ENCODE data around the gene RAP2B. TPM values are rescaled to one million over a fixed set of nuclear protein-coding genes. Genes with fewer than 3 reads are reported as not detected.

The RAP2B gene
- total RNA-seq, 2 experiments from 2014 or later = 37.2 to 37.3 TPM

- Mint-ChIP-seq H3K27ac (peak overlapping the region; percentile 99), H3K4me3 (peak overlapping the region; percentile 99), H3K27me3 (no peaks in the 10 kb centered on the region), H3K36me3 (ENCODE audit: low read depth) (peaks cover 50% of the 10 kb centered on the region), H3K4me1 (peaks cover 53% of the 10 kb centered on the region), H3K9me3 (no peaks in the 10 kb centered on the region)
- ChIA-PET CTCF (interaction anchor here (1.0 to 5.2 kb wide), 10 partner anchors 9 to 237 kb away, joined by 3 to 41 read pairs (median 4); no protein-coding TSS in a partner anchor), POLR2A (interaction anchor here (0.9 to 7.2 kb wide), 12 partner anchors 9 to 605 kb away, joined by 3 to 134 read pairs (median 5); no protein-coding TSS in a partner anchor)
- DNase-seq = no peak
Measured at GRCh38 chr3:153163393-153163724, 1.3 kb downstream of the RAP2B start.

GRCh38 chr3:153163756-153164550, 1.9 kb downstream of the RAP2B start:
- DNase-seq = no peak
- CTCF ChIA-PET = interaction anchor here (0.7 to 5.2 kb wide), 19 partner anchors 22 to 432 kb away, joined by 3 to 41 read pairs (median 4); no protein-coding TSS in a partner anchor
- H3K27me3 Mint-ChIP-seq = no peaks in the 10 kb centered on the region
- H3K9me3 Mint-ChIP-seq = no peaks in the 10 kb centered on the region
- POLR2A ChIA-PET = interaction anchor here (0.9 to 7.2 kb wide), 10 partner anchors 8 to 460 kb away, joined by 3 to 134 read pairs (median 6); no protein-coding TSS in a partner anchor
- peaks cover 55% of the 10 kb centered on the region for H3K4me1 Mint-ChIP-seq
- peak overlapping the region; percentile 99 for H3K27ac Mint-ChIP-seq
- H3K36me3 Mint-ChIP-seq (ENCODE audit: low read depth) = peaks cover 53% of the 10 kb centered on the region
- peak overlapping the region; percentile 99 for H3K4me3 Mint-ChIP-seq

- CTCF ChIA-PET = interaction anchor here (0.7 to 5.2 kb wide), 11 partner anchors 21 to 430 kb away, joined by 3 to 41 read pairs (median 4); no protein-coding TSS in a partner anchor
- Mint-ChIP-seq H3K36me3 (ENCODE audit: low read depth) (peaks cover 58% of the 10 kb centered on the region), H3K4me3 (peak overlapping the region; percentile 99)
Measured at GRCh38 chr3:153165261-153165681, 3.2 kb downstream of the RAP2B start.

GRCh38 chr3:153166206-153166605, 4.2 kb downstream of the RAP2B start:
- ChIA-PET POLR2A (interaction anchor here (0.9 to 7.2 kb wide), 3 partner anchors 14 to 120 kb away, joined by 3 to 65 read pairs (median 13); no protein-coding TSS in a partner anchor), CTCF (interaction anchor here (0.6 to 5.2 kb wide), 5 partner anchors 20 to 597 kb away, joined by 3 to 41 read pairs (median 3); no protein-coding TSS in a partner anchor)
- Mint-ChIP-seq H3K27me3 (no peaks in the 10 kb centered on the region), H3K36me3 (ENCODE audit: low read depth) (peaks cover 61% of the 10 kb centered on the region), H3K4me3 (peak overlapping the region; percentile 99), H3K9me3 (no peaks in the 10 kb centered on the region), H3K4me1 (peaks cover 50% of the 10 kb centered on the region), H3K27ac (peak overlapping the region; percentile 99)
- peak; percentile 45 for DNase-seq

More at GRCh38 chr3:153165261-153165681, 3.2 kb downstream of the RAP2B start:
- Mint-ChIP-seq H3K9me3 (no peaks in the 10 kb centered on the region), H3K27ac (peak overlapping the region; percentile 99), H3K4me1 (peaks cover 49% of the 10 kb centered on the region), H3K27me3 (no peaks in the 10 kb centered on the region)
- no peak for DNase-seq
- POLR2A ChIA-PET = interaction anchor here (0.8 to 7.2 kb wide), 3 partner anchors 56 to 141 kb away, joined by 4 to 134 read pairs (median 65); no protein-coding TSS in a partner anchor

- Mint-ChIP-seq H3K4me3 (peak overlapping the region; percentile 99), H3K9me3 (no peaks in the 10 kb centered on the region), H3K27ac (no peak overlapping the region), H3K27me3 (no peaks in the 10 kb centered on the region), H3K4me1 (peaks cover 51% of the 10 kb centered on the region), H3K36me3 (ENCODE audit: low read depth) (peaks cover 61% of the 10 kb centered on the region)
- DNase-seq = no peak
- CTCF ChIA-PET = interaction anchor here (0.6 to 5.2 kb wide), 4 partner anchors 57 to 596 kb away, joined by 3 to 41 read pairs (median 3); no protein-coding TSS in a partner anchor
- POLR2A ChIA-PET = interaction anchor here (0.7 to 7.2 kb wide), 5 partner anchors 13 to 124 kb away, joined by 3 to 65 read pairs (median 4); no protein-coding TSS in a partner anchor
Measured at GRCh38 chr3:153166796-153167195, 4.8 kb downstream of the RAP2B start.

- POLR2A ChIA-PET = interaction anchor here (1.6 to 3.4 kb wide), 2 partner anchors 10 to 52 kb away, joined by 4 to 12 read pairs; no protein-coding TSS in a partner anchor
- H3K27me3 Mint-ChIP-seq = no peaks in the 10 kb centered on the region
- no peak overlapping the region for H3K4me3 Mint-ChIP-seq
- peaks cover 59% of the 10 kb centered on the region for H3K4me1 Mint-ChIP-seq
- no peak overlapping the region for H3K27ac Mint-ChIP-seq
- no peaks in the 10 kb centered on the region for H3K9me3 Mint-ChIP-seq
- CTCF ChIA-PET = interaction anchor here (0.6 kb wide), 1 partner anchor 129 kb away, joined by 3 read pairs; no protein-coding TSS in a partner anchor
- H3K36me3 Mint-ChIP-seq (ENCODE audit: low read depth) = peaks cover 37% of the 10 kb centered on the region
- DNase-seq = no peak
Measured at GRCh38 chr3:153169793-153170383, 7.9 kb downstream of the RAP2B start.

GRCh38 chr3:153171256-153171655, 9.2 kb downstream of the RAP2B start:
- Mint-ChIP-seq H3K4me3 (no peak overlapping the region), H3K27ac (no peak overlapping the region), H3K27me3 (no peaks in the 10 kb centered on the region), H3K4me1 (peaks cover 45% of the 10 kb centered on the region), H3K9me3 (peaks cover 2% of the 10 kb centered on the region), H3K36me3 (ENCODE audit: low read depth) (peaks cover 32% of the 10 kb centered on the region)
- ChIA-PET POLR2A (interaction anchor here (2.8 to 3.4 kb wide), 2 partner anchors 9 to 51 kb away, joined by 12 to 24 read pairs; partner anchors contain the start of gene RAP2B), CTCF (interaction anchor here (0.6 to 1.9 kb wide), 3 partner anchors 10 to 119 kb away, joined by 3 to 6 read pairs (median 3); no protein-coding TSS in a partner anchor)
- no peak for DNase-seq

GRCh38 chr3:153171918-153172317, 9.9 kb downstream of the RAP2B start:
- Mint-ChIP-seq H3K27me3 (no peaks in the 10 kb centered on the region), H3K27ac (no peak overlapping the region), H3K36me3 (ENCODE audit: low read depth) (peaks cover 28% of the 10 kb centered on the region), H3K9me3 (peaks cover 2% of the 10 kb centered on the region), H3K4me3 (no peak overlapping the region), H3K4me1 (peaks cover 38% of the 10 kb centered on the region)
- no peak for DNase-seq
- ChIA-PET CTCF (interaction anchor here (1.0 to 1.9 kb wide), 3 partner anchors 11 to 129 kb away, joined by 3 to 6 read pairs (median 5); no protein-coding TSS in a partner anchor), POLR2A (interaction anchor here (2.8 to 3.4 kb wide), 2 partner anchors 9 to 50 kb away, joined by 12 to 24 read pairs; partner anchors contain the start of gene RAP2B)

- CTCF ChIA-PET = interaction anchor here (0.6 to 1.9 kb wide), 7 partner anchors 10 to 130 kb away, joined by 3 to 6 read pairs (median 3); no protein-coding TSS in a partner anchor
- H3K36me3 Mint-ChIP-seq (ENCODE audit: low read depth) = peaks cover 23% of the 10 kb centered on the region
- no peak overlapping the region for H3K27ac Mint-ChIP-seq
Measured at GRCh38 chr3:153172796-153173757, 11.1 kb downstream of the RAP2B start.

GRCh38 chr3:153173758-153174516, 11.9 kb downstream of the RAP2B start:
- peaks cover 2% of the 10 kb centered on the region for H3K9me3 Mint-ChIP-seq
- CTCF ChIA-PET = interaction anchor here (0.7 to 2.2 kb wide), 4 partner anchors 13 to 131 kb away, joined by 3 to 7 read pairs (median 3); no protein-coding TSS in a partner anchor

More at GRCh38 chr3:153172796-153173757, 11.1 kb downstream of the RAP2B start:
- POLR2A ChIA-PET = interaction anchor here (2.8 to 3.4 kb wide), 2 partner anchors 11 to 49 kb away, joined by 12 to 24 read pairs; partner anchors contain the start of gene RAP2B
- H3K4me1 Mint-ChIP-seq = peaks cover 28% of the 10 kb centered on the region
- no peak for DNase-seq
- H3K9me3 Mint-ChIP-seq = peaks cover 2% of the 10 kb centered on the region
- no peak overlapping the region for H3K4me3 Mint-ChIP-seq
- H3K27me3 Mint-ChIP-seq = no peaks in the 10 kb centered on the region

GRCh38 chr3:153176197-153176596, 14.2 kb downstream of the RAP2B start:
- POLR2A ChIA-PET = no interaction called here
- no peak overlapping the region for H3K27ac Mint-ChIP-seq
- peaks cover 2% of the 10 kb centered on the region for H3K9me3 Mint-ChIP-seq
- H3K27me3 Mint-ChIP-seq = no peaks in the 10 kb centered on the region
- H3K36me3 Mint-ChIP-seq (ENCODE audit: low read depth) = peaks cover 22% of the 10 kb centered on the region
- no peak overlapping the region for H3K4me3 Mint-ChIP-seq
- no peak for DNase-seq
- H3K4me1 Mint-ChIP-seq = peaks cover 14% of the 10 kb centered on the region
- CTCF ChIA-PET = interaction anchor here (2.2 kb wide), 1 partner anchor 15 kb away, joined by 7 read pairs; no protein-coding TSS in a partner anchor

More at GRCh38 chr3:153173758-153174516, 11.9 kb downstream of the RAP2B start:
- Mint-ChIP-seq H3K36me3 (ENCODE audit: low read depth) (peaks cover 20% of the 10 kb centered on the region), H3K27ac (no peak overlapping the region), H3K27me3 (no peaks in the 10 kb centered on the region), H3K4me1 (peaks cover 22% of the 10 kb centered on the region), H3K4me3 (no peak overlapping the region)
- no peak for DNase-seq
- POLR2A ChIA-PET = no interaction called here
